LNCAP (cell line): ENCODE results near the gene TFCP2L1.

Experiments
- CTCF ChIP-seq: fragments of 450-650 bp; IDR thresholded peaks from 2 replicates; pipeline ENCODE4 v1.5.1; 2017; ENCODE audit warnings: mild to moderate bottlenecking

TFCP2L1 gene

GRCh38 chr2:121321476-121321875, 36.5 kb upstream of the TFCP2L1 start:
- no peak for TF ChIP-seq CTCF

GRCh38 chr2:121319941-121320340, 34.9 kb upstream of the TFCP2L1 start:
- no peak for TF ChIP-seq CTCF

GRCh38 chr2:121316986-121317385, 32.0 kb upstream of the TFCP2L1 start:
- TF ChIP-seq CTCF: no peak

- TF ChIP-seq CTCF: no peak
These were observed 24.8 kb upstream of the TFCP2L1 start for GRCh38 chr2:121309801-121310200.

GRCh38 chr2:121309323-121309722, 24.3 kb upstream of the TFCP2L1 start:
- TF ChIP-seq CTCF: no peak

- no peak for TF ChIP-seq CTCF
These were observed 22.0 kb upstream of the TFCP2L1 start for GRCh38 chr2:121307048-121307447.

- no peak for TF ChIP-seq CTCF
These were observed 19.9 kb upstream of the TFCP2L1 start for GRCh38 chr2:121304941-121305340.

GRCh38 chr2:121303531-121304263, 18.7 kb upstream of the TFCP2L1 start:
- no peak for TF ChIP-seq CTCF
